ENCODE measurements around the gene SH2D3C.

GRCh38 chr9:127794001-127794791, 15.7 kb upstream of the SH2D3C start:
- TF ChIP-seq CTCF (IDR thresholded peaks at IDR 0.05 in 4 of 5, conservative IDR thresholded peaks at IDR 0.05 in 1 of 5) = no peak
- TF ChIP-seq POLR2A (IDR thresholded peaks at IDR 0.05) = no peak

Measured in gastrocnemius medialis (tissue), 4 donors.